Astrocyte of the spinal cord (primary cell): Measurements from ENCODE around the gene PYROXD2.
A peak's percentile ranks its signal among the peaks of the same experiment; 100 is the strongest.

ENCODE experiments used
- DNase-seq: peaks from one replicate; pipeline ENCODE4 v3.0.0; 2011; ENCODE audit warnings: low read depth, low spot score
- H3K4me3 ChIP-seq: 2 replicates; pipeline ENCODE4 v1.5.1; 2011; ENCODE audit warnings: low read depth, mild to moderate bottlenecking, low read length, moderate library complexity
- in situ Hi-C: cut with HindIII; loops from 2 replicates; pipeline ENCODE4 v1.10.0; 2017; ENCODE audit warnings: low sequenced_read_pairs
- TF ChIP-seq, protein P1 (sequence below): IDR thresholded peaks from 2 replicates; pipeline ENCODE4 v1.5.1; 2012; ENCODE audit warnings: low read depth, mild to moderate bottlenecking, low read length, inconsistent platforms

The PYROXD2 gene

GRCh38 chr10:98338896-98339295 lies 76.1 kb downstream of the PYROXD2 start:
- in situ Hi-C loops = no loop called here
- TF ChIP-seq, protein P1, sequence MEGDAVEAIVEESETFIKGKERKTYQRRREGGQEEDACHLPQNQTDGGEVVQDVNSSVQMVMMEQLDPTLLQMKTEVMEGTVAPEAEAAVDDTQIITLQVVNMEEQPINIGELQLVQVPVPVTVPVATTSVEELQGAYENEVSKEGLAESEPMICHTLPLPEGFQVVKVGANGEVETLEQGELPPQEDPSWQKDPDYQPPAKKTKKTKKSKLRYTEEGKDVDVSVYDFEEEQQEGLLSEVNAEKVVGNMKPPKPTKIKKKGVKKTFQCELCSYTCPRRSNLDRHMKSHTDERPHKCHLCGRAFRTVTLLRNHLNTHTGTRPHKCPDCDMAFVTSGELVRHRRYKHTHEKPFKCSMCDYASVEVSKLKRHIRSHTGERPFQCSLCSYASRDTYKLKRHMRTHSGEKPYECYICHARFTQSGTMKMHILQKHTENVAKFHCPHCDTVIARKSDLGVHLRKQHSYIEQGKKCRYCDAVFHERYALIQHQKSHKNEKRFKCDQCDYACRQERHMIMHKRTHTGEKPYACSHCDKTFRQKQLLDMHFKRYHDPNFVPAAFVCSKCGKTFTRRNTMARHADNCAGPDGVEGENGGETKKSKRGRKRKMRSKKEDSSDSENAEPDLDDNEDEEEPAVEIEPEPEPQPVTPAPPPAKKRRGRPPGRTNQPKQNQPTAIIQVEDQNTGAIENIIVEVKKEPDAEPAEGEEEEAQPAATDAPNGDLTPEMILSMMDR = no peak
- peak; percentile 28 for DNase-seq
- no peak overlapping the region for H3K4me3 ChIP-seq

GRCh38 chr10:98338318-98338717 lies 76.7 kb downstream of the PYROXD2 start:
- DNase-seq = peak; percentile 13
- in situ Hi-C loops = no loop called here
- TF ChIP-seq, protein P1 = no peak
- no peak overlapping the region for H3K4me3 ChIP-seq

DNA sequence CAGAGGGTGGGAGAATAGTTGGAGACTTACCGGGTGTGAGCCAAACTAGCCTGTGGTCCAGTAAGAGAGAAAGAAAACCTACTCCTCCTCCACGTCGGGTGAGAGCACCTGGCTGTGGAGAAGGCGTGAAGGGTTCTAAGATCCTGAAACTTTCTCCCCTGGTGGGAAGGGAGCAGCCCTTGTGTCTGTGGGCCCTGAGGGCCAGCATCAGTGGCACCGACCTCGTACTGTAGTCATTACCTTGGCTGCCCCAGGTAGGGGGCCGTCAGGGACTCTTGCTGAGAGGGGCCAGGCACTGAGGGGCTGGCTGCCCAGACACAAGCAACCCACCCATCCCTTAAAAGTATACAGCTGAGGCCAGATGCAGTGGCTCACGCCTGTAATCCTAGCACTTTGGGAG lies 77.5 kb downstream of the PYROXD2 start:
- TF ChIP-seq, protein P1 = no peak
- DNase-seq = no peak
- no peak overlapping the region for H3K4me3 ChIP-seq
- in situ Hi-C loops = no loop called here
